Stomach (tissue), 4 donors: ENCODE measurements around the gene PLEKHD1.

Experiments
- CTCF ChIP-seq, 7 experiments: fragments of 450-650 bp in 4 of 7; fragments of 200-600 bp in 3 of 7; sonication (generic) in 3 of 7; IDR thresholded peaks; one replicate each; pipeline ENCODE4 v1.5.1; 2016 to 2019; ENCODE audit warnings: antibody characterized with exemption in 7 of 7, control low read depth in 2 of 7, mild to moderate bottlenecking in 1 of 7
- EP300 ChIP-seq: sonication (generic); formaldehyde crosslinking; IDR thresholded peaks from one replicate; pipeline ENCODE4 v1.6.1; 2017; ENCODE audit warnings: antibody characterized with exemption
- POLR2A ChIP-seq, 4 donors: fragments of 450-650 bp; IDR thresholded peaks; one replicate each; pipeline ENCODE4 v1.6.1; 2016; ENCODE audit warnings: antibody characterized with exemption in 4 of 4, control low read depth in 2 of 4, mild to moderate bottlenecking in 1 of 4, moderate library complexity in 1 of 4
- POLR2AphosphoS5 ChIP-seq, 3 donors: sonication (generic); formaldehyde crosslinking; IDR thresholded peaks; one replicate each; pipeline ENCODE4 v1.6.1; 2016; ENCODE audit warnings: antibody characterized with exemption in 3 of 3

GRCh38 chr14:69531135-69531534, 46.6 kb downstream of the PLEKHD1 start:
- TF ChIP-seq POLR2A (IDR thresholded peaks at IDR 0.05) (no peak), CTCF (IDR thresholded peaks at IDR 0.05) (no peak), POLR2AphosphoS5 (IDR thresholded peaks at IDR 0.05) (no peak), EP300 (no peak)
